Mesendoderm (in vitro differentiated cells): ENCODE results near the gene ANKRD12.

Source experiments
- DNase-seq: peaks from one replicate; pipeline ENCODE4 v3.0.0; 2013
- H2AK5ac ChIP-seq: 2 replicates; pipeline ENCODE4 v1.6.1; 2013; ENCODE audit warnings: low read length, inconsistent platforms
- H2BK120ac ChIP-seq: 2 replicates; pipeline ENCODE4 v1.6.1; 2013; ENCODE audit warnings: low read depth, mild to moderate bottlenecking, low read length, moderate library complexity, mixed read lengths
- H2BK15ac ChIP-seq: replicated peaks from 2 replicates; pipeline ENCODE4 v1.6.1; 2013; ENCODE audit warnings: low read depth, mild to moderate bottlenecking, moderate library complexity
- H2BK5ac ChIP-seq: 2 replicates; pipeline ENCODE4 v1.6.1; 2013; ENCODE audit warnings: low read length, inconsistent platforms
- H3K18ac ChIP-seq: 2 replicates; pipeline ENCODE4 v1.6.1; 2013; ENCODE audit warnings: mild to moderate bottlenecking, low read length, mixed read lengths
- H3K23ac ChIP-seq: one replicate; pipeline ENCODE4 v1.6.1; 2013; ENCODE audit warnings: low read length
- H3K27ac ChIP-seq: 2 replicates; pipeline ENCODE4 v1.5.1; 2013; ENCODE audit warnings: low read depth, mild to moderate bottlenecking, inconsistent platforms, low read length, moderate library complexity
- H3K27me3 ChIP-seq: 2 replicates; pipeline ENCODE4 v1.6.1; 2013; ENCODE audit warnings: low read length, control low read depth, mild to moderate bottlenecking, inconsistent platforms; ENCODE audit not compliant: insufficient read depth, poor library complexity
- H3K36me3 ChIP-seq: 2 replicates; pipeline ENCODE4 v1.6.1; 2013; ENCODE audit warnings: low read length, inconsistent platforms; ENCODE audit not compliant: control insufficient read depth, insufficient read depth
- H3K4ac ChIP-seq: one replicate; pipeline ENCODE4 v1.6.1; 2013; ENCODE audit warnings: low read depth, mild to moderate bottlenecking, low read length, moderate library complexity
- H3K4me1 ChIP-seq: 2 replicates; pipeline ENCODE4 v1.6.1; 2013; ENCODE audit warnings: low read depth, low read length, inconsistent platforms; ENCODE audit not compliant: control insufficient read depth
- H3K4me2 ChIP-seq: 2 replicates; pipeline ENCODE4 v1.6.1; 2013; ENCODE audit warnings: low read length
- H3K4me3 ChIP-seq: 2 replicates; pipeline ENCODE4 v1.5.1; 2013; ENCODE audit warnings: mild to moderate bottlenecking, low read length
- H3K56ac ChIP-seq: one replicate; pipeline ENCODE4 v1.6.1; 2013; ENCODE audit warnings: low read length
- H3K79me1 ChIP-seq: 2 replicates; pipeline ENCODE4 v1.6.1; 2013; ENCODE audit warnings: low read length, inconsistent platforms
- H3K79me2 ChIP-seq: 2 replicates; pipeline ENCODE4 v1.6.1; 2013; ENCODE audit warnings: mild to moderate bottlenecking, low read length; ENCODE audit not compliant: control insufficient read depth, insufficient read depth
- H3K9ac ChIP-seq: 2 replicates; pipeline ENCODE4 v1.6.1; 2013; ENCODE audit warnings: low read length, inconsistent platforms
- H4K5ac ChIP-seq: one replicate; pipeline ENCODE4 v1.6.1; 2013; ENCODE audit warnings: low read length
- H4K8ac ChIP-seq: one replicate; pipeline ENCODE4 v1.6.1; 2013; ENCODE audit warnings: low read depth, mild to moderate bottlenecking, control low read depth, low read length, moderate library complexity
- WGBS: extraction: QIAGEN DNeasy Blood & Tissue Kit; methylation state at CpG from one replicate; pipeline ENCODE4 v1.1.7; 2013; ENCODE audit warnings: low lambda C conversion rate, missing lambda C conversion rate; ENCODE audit not compliant: insufficient coverage; ENCODE audit errors: extremely low coverage; 5-methylcytosine and 5-hydroxymethylcytosine counted together

Gene ANKRD12

GRCh38 chr18:9321017-9321452 lies 184.5 kb downstream of the ANKRD12 start:
- Histone ChIP-seq H3K18ac (no peak overlapping the region), H3K4ac (no peak overlapping the region), H3K23ac (no peak overlapping the region), H3K27ac (no peak overlapping the region), H3K36me3 (no peaks in the 10 kb centered on the region), H3K4me3 (no peak overlapping the region), H3K79me1 (no peaks in the 10 kb centered on the region), H3K56ac (no peak overlapping the region), H3K79me2 (no peaks in the 10 kb centered on the region), H2BK15ac (no peak overlapping the region), H3K4me2 (no peak overlapping the region), H4K5ac (no peak overlapping the region), H2BK5ac (no peak overlapping the region), H3K9ac (no peak overlapping the region), H3K4me1 (no peaks in the 10 kb centered on the region), H3K27me3 (no peaks in the 10 kb centered on the region), H4K8ac (no peak overlapping the region), H2AK5ac (no peak overlapping the region), H2BK120ac (no peak overlapping the region)
- no CpG with 5 or more reads among the region's 4 CpGs for WGBS
- peak; percentile 30 for DNase-seq

DNA sequence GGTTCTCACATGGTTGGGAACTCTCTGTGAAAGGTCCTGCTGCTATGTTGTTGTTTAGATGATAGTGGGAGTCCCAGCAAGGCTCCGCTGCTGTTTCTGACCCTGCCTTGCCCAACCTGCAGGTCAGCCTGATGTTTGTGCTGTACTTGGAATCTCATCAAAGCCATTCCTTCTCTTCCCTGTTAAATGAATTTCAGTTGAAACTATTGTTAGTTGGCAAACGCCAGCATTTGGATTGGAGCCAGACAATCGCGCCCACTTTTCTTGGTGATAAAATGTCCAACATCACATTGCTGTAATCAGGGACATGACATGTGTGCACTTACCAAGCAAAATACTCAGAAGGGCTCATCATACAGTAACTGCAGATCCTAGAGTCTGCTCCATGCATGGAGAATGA lies 185.2 kb downstream of the ANKRD12 start:
- DNase-seq, result no peak

DNA sequence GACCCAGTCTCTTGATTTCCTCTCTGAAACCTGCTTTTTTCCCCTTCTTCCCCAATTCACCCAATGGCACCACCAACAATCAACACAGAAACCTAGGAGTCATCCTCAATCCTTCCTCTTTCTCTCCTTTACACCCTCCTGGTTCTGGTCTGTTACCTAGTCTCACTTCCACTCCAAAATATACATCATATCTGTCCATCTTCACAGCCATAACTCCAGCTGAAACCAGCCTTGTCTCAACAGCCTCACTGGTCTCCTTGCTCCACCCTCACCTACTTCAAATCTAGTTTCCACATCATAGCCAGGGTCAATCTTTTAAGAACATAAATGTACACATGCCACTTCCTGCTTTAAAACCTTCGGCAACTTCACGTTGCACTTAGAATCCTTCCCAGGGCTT lies 186.2 kb downstream of the ANKRD12 start:
- no peaks in the 10 kb centered on the region for H3K79me1 ChIP-seq
- no peak for DNase-seq
- H3K23ac ChIP-seq, result no peak overlapping the region
- H3K36me3 ChIP-seq, result no peaks in the 10 kb centered on the region
- no peak overlapping the region for H3K9ac ChIP-seq
- no peak overlapping the region for H3K27ac ChIP-seq
- no CpG with 5 or more reads among the region's 2 CpGs for WGBS
- no peak overlapping the region for H2BK5ac ChIP-seq
- H2BK120ac ChIP-seq, result no peak overlapping the region
- H3K4ac ChIP-seq, result no peak overlapping the region
- H4K8ac ChIP-seq, result no peak overlapping the region
- no peak overlapping the region for H2BK15ac ChIP-seq
- H3K4me2 ChIP-seq, result no peak overlapping the region
- no peaks in the 10 kb centered on the region for H3K4me1 ChIP-seq
- no peak overlapping the region for H3K56ac ChIP-seq
- H3K4me3 ChIP-seq, result no peak overlapping the region
- H4K5ac ChIP-seq, result no peak overlapping the region
- no peaks in the 10 kb centered on the region for H3K79me2 ChIP-seq
- no peak overlapping the region for H3K18ac ChIP-seq
- H3K27me3 ChIP-seq, result no peaks in the 10 kb centered on the region
- H2AK5ac ChIP-seq, result no peak overlapping the region

More for the DNA sequence above, 185.2 kb downstream of the ANKRD12 start:
- Histone ChIP-seq H2BK5ac (no peak overlapping the region), H3K27ac (no peak overlapping the region), H3K56ac (no peak overlapping the region), H3K4ac (no peak overlapping the region), H4K5ac (no peak overlapping the region), H3K4me2 (no peak overlapping the region), H3K9ac (no peak overlapping the region), H3K4me3 (no peak overlapping the region), H2BK120ac (no peak overlapping the region), H3K4me1 (no peaks in the 10 kb centered on the region), H3K79me2 (no peaks in the 10 kb centered on the region), H3K23ac (no peak overlapping the region), H2AK5ac (no peak overlapping the region), H2BK15ac (no peak overlapping the region), H3K27me3 (no peaks in the 10 kb centered on the region), H3K36me3 (no peaks in the 10 kb centered on the region), H4K8ac (no peak overlapping the region), H3K79me1 (no peaks in the 10 kb centered on the region), H3K18ac (no peak overlapping the region)
- no CpG with 5 or more reads among the region's 4 CpGs for WGBS

- DNase-seq, result no peak
- Histone ChIP-seq H4K8ac (no peak overlapping the region), H3K27me3 (no peaks in the 10 kb centered on the region), H3K4ac (no peak overlapping the region), H3K4me1 (no peaks in the 10 kb centered on the region), H3K79me1 (no peaks in the 10 kb centered on the region), H3K18ac (no peak overlapping the region), H3K27ac (no peak overlapping the region), H3K9ac (no peak overlapping the region), H2BK15ac (no peak overlapping the region), H3K36me3 (no peaks in the 10 kb centered on the region), H3K56ac (no peak overlapping the region), H3K4me3 (no peak overlapping the region), H3K4me2 (no peak overlapping the region), H3K79me2 (no peaks in the 10 kb centered on the region), H2BK120ac (no peak overlapping the region), H3K23ac (no peak overlapping the region), H4K5ac (no peak overlapping the region), H2BK5ac (no peak overlapping the region), H2AK5ac (no peak overlapping the region)
- no CpG with 5 or more reads among the region's 3 CpGs for WGBS
Measured at GRCh38 chr18:9323750-9324445, 187.3 kb downstream of the ANKRD12 start.

- Histone ChIP-seq H2BK15ac (no peak overlapping the region), H3K79me2 (no peaks in the 10 kb centered on the region), H3K9ac (no peak overlapping the region), H3K27ac (no peak overlapping the region), H3K36me3 (no peaks in the 10 kb centered on the region), H3K4me3 (no peak overlapping the region), H4K8ac (no peak overlapping the region), H3K18ac (no peak overlapping the region), H3K4me2 (no peak overlapping the region), H3K23ac (no peak overlapping the region), H4K5ac (no peak overlapping the region), H2BK120ac (no peak overlapping the region), H2BK5ac (no peak overlapping the region), H3K79me1 (no peaks in the 10 kb centered on the region), H3K27me3 (no peaks in the 10 kb centered on the region), H3K4ac (no peak overlapping the region), H2AK5ac (no peak overlapping the region), H3K56ac (no peak overlapping the region), H3K4me1 (no peaks in the 10 kb centered on the region)
- WGBS, result no CpG with 5 or more reads among the region's 2 CpGs
- DNase-seq, result no peak
Measured at GRCh38 chr18:9325716-9326115, 189.1 kb downstream of the ANKRD12 start.

DNA sequence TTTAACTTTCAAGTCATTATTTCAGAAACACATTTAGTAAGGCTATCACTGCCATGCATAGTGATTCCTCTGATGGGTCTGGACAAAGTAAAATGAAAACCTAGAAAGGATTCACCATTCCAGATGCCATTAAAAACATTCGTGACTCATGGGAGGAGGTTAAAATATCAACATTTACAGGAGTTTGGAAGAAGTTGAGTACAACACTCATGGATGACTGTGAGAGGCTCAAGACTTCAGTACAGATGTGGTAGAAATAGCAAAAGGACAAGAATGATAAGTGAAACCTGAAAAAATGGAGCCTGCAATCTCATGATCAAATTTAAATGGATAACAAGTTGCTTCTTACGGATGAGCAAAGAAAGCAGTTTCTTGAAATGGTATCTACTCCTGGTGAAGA lies 192.2 kb downstream of the ANKRD12 start:
- H2BK5ac ChIP-seq, result no peak overlapping the region
- WGBS, result no CpG with 5 or more reads among the region's 2 CpGs
- H3K79me1 ChIP-seq, result no peaks in the 10 kb centered on the region
- no peak overlapping the region for H4K8ac ChIP-seq
- no peak overlapping the region for H2AK5ac ChIP-seq
- H3K79me2 ChIP-seq, result no peaks in the 10 kb centered on the region
- H3K4me1 ChIP-seq, result no peaks in the 10 kb centered on the region
- no peaks in the 10 kb centered on the region for H3K36me3 ChIP-seq
- H4K5ac ChIP-seq, result no peak overlapping the region
- H3K27ac ChIP-seq, result no peak overlapping the region
- no peak overlapping the region for H3K18ac ChIP-seq
- H3K4me3 ChIP-seq, result no peak overlapping the region
- H3K27me3 ChIP-seq, result no peaks in the 10 kb centered on the region
- no peak for DNase-seq
- no peak overlapping the region for H3K4me2 ChIP-seq
- H3K56ac ChIP-seq, result no peak overlapping the region
- no peak overlapping the region for H2BK15ac ChIP-seq
- H3K23ac ChIP-seq, result no peak overlapping the region
- H3K4ac ChIP-seq, result no peak overlapping the region
- H3K9ac ChIP-seq, result no peak overlapping the region
- H2BK120ac ChIP-seq, result no peak overlapping the region
